Ovary (tissue), 3 donors: Measurements from ENCODE around the gene COMMD7.

Experiments used
- EP300 ChIP-seq: sonication (generic); formaldehyde crosslinking; IDR thresholded peaks from one replicate; pipeline ENCODE4 v1.6.1; 2017; ENCODE audit warnings: antibody characterized with exemption
- POLR2A ChIP-seq: fragments of 450-650 bp; IDR thresholded peaks from one replicate; pipeline ENCODE4 v1.6.1; 2017; ENCODE audit warnings: antibody characterized with exemption, mild to moderate bottlenecking, moderate library complexity
- TF ChIP-seq, protein P1 (sequence below), 3 donors: fragments of 450-650 bp in 2 of 3; fragments of 200-600 bp in 1 of 3; IDR thresholded peaks; one replicate each; pipeline versions ENCODE4 v1.5.1 to v1.8.0; 2016 to 2022; ENCODE audit warnings: antibody characterized with exemption in 3 of 3, mild to moderate bottlenecking in 1 of 3
- donor health status: DM: no; HTN: no; CAD: no.

DNA sequence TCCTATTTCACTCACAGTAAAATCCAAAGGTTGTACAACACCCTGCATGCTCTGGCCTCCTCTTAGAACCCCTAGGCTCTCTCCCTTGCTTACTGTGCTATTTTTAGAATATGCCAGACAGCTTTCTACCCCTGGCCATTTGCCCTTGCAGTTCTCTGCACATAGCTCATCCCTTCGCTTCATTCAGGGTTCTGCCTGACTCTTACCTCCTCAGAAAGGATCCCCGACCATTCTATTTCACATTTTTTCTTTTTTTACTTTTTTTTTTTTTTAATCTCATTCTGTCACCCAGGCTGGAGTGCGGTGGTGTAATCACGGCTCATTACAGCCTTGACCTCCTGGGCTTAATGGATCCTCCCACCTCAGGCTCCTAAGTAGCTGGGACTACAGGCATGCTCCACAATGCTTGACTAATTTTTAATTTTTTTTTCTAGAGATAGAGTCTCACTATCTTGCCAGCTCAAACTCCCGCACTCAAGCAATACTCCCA, 33.6 kb downstream of the COMMD7 start:
- TF ChIP-seq, protein P1, sequence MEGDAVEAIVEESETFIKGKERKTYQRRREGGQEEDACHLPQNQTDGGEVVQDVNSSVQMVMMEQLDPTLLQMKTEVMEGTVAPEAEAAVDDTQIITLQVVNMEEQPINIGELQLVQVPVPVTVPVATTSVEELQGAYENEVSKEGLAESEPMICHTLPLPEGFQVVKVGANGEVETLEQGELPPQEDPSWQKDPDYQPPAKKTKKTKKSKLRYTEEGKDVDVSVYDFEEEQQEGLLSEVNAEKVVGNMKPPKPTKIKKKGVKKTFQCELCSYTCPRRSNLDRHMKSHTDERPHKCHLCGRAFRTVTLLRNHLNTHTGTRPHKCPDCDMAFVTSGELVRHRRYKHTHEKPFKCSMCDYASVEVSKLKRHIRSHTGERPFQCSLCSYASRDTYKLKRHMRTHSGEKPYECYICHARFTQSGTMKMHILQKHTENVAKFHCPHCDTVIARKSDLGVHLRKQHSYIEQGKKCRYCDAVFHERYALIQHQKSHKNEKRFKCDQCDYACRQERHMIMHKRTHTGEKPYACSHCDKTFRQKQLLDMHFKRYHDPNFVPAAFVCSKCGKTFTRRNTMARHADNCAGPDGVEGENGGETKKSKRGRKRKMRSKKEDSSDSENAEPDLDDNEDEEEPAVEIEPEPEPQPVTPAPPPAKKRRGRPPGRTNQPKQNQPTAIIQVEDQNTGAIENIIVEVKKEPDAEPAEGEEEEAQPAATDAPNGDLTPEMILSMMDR (IDR thresholded peaks at IDR 0.05): no peak
- TF ChIP-seq POLR2A (no peak), EP300 (no peak)
